COLO829 (cell line): ENCODE data around the gene ZNF740.

Source experiments
- DNase-seq: peaks from one replicate; pipeline ENCODE4 v3.0.0; 2012; ENCODE audit warnings: low spot score

Gene ZNF740

DNA sequence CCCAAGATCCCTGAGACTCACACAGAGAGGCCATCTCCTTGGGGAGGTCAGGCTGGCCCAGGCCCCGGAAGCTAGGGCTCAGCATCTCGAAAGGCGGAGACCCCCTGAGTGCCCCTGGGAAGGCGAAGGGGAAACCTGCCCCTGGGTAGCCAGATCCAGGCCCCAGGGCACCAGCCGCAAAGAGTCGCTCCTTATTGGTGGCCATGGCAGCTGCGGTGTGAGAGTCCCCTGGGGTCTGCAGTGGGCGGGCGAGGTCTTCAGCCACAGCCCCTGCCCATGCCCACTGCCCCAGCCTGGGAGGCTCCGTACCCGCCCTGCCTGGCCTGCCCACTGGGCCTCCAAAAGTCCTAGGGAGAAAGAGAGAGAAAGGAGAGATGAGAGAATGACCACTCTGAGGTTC, 46.8 kb downstream of the ZNF740 start:
- DNase-seq, result no peak

DNA sequence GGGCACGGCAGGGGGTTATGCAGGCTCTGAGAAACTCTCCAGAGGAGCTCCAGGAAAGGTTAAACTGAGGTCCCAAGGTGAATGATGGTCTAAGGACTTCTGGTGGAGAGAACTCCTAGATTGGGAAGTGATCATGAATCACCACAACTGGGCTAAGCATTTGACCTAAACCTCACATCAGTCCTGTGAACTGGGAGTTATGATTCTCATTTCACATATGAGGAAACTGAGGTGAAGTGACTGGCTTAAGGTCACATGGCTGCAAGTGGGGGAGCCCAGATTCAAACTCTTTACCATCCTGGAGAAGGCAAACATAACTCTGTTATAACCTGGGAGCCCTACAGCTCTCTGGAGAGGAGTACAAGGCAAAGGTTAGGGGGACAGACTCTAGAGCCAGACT, 47.3 kb downstream of the ZNF740 start:
- DNase-seq, result no peak

DNA sequence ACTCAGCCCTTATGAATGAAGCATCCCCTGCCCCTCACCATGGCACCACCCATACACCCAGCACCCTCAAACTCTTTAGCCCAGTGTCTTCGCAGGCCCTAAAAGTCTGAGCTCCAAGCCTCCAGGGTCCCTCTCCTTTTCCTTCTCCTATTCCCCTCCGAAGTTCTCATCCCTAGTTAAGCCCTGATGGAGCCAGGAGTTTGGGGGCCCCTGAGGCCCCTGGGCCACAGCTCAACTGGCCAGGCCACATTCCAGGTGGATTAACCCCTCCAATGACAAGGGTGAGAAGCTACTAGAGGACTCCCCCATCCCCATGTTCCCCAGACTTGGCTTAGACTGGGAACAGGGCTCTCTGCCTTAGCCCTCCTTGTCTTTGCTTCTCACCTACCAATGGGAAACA, 48.9 kb downstream of the ZNF740 start:
- DNase-seq, result no peak

DNA sequence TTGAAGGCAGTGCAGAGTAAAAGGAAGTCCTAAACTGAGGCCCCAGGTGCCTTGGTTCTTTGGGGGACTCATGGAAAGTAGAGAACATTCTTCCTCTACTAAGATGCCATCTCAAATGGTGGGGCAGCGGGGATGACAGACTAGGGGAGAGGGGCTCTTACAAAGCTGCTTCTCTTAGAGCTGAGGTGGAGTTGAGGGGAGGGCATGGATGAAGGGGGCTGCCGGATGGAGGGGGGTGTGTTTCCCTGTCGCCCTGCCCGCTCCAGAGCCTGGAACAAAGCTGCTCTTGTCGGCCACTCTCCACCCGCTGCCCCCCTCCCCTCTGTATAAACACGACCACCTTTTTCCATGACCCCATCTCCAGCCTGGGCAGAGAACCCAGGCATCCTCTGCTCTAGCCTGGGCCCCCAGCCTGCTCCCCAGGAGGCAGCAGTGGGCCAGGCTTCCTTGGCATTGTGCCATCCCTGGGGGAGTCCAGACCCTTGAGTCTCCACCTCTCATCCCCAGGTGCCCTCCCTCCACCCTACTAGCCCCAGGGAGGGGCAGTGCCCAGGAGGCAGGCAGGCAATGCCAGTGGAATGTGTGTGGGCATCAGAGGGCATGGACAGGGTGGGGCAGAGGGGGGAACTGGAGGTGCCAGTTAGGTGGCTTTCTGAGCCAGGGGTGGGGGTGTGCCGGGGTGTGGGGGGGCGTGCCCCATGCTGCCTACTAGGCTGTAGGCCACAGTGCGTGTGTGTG, 49.8 kb downstream of the ZNF740 start:
- DNase-seq, result no peak

DNA sequence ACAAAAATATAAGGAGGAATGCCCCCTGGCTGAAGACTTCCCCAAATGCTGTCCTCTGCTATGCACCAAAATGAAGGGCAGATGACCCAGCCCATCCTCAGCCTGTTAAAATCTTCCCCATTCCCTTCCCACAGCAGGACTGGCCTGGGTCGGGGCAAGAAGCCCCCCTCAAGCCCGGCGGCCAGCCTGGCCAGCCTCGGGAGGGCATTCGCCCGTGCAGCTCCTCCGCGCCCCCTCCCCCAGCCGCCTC, 51.1 kb downstream of the ZNF740 start:
- no peak for DNase-seq

GRCh38 chr12:53231921-53232645, 51.6 kb downstream of the ZNF740 start, which contains the start of gene RARG:
RARG (minus strand) TSS chr12:53232209; CDS start chr12:53227545, 4,664 bp downstream.
- no peak for DNase-seq

- no peak for DNase-seq
Observed at GRCh38 chr12:53232646-53233461, 52.3 kb downstream of the ZNF740 start.

DNA sequence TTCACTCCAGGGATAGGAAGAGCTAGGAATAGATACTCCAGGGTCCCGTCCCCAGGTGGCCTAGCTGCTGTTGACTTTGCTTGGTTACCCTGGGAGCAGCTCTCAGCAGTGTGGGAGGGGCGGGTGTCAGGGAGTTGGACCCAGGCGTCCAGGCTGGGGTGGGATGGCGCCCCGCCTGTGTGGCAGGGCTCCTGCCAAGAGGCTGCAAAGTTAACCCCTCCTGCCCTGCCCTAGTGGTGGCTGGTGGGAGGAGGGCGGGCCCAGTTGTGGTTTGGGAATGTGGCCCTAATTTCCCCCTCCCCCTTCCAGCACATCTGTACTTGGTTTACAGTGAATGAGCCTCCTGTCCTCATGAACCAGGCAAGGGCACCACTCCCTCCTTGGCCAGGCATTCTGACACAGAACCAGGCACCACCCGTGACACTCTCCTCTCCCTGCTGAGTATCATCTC, 53.2 kb downstream of the ZNF740 start:
- DNase-seq, result no peak

DNA sequence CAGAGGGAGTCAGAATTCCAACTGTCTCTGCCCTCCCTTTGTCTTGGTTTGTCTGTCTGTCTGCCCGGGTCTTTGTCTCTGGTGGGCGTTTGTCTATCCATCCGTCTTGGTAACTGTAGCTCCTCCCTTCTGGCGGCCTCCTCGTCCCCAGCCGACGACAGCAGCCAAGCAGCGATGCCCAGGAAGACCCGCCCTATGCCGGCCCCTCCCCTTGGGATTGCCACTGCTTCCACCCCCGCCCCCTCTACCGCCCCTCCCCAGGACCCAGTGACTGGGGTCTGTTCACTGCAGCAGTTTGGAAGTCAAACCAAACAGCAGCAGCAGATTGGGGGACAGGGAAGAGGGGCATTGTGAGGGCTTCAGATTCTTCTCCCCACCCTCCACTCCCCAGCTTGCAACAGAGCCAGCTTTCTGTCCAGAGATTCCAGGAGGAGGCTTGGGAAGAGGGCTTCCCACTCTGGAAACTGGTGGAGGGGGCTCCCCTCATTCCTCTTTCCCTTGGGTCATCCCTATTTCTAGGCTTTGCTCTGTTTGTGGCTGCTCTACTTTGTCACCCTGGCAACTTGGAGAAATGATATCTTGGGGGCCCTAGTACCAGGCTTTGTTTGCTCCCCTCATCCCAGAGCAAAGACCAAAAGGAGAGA, 53.9 kb downstream of the ZNF740 start:
- DNase-seq, result no peak

DNA sequence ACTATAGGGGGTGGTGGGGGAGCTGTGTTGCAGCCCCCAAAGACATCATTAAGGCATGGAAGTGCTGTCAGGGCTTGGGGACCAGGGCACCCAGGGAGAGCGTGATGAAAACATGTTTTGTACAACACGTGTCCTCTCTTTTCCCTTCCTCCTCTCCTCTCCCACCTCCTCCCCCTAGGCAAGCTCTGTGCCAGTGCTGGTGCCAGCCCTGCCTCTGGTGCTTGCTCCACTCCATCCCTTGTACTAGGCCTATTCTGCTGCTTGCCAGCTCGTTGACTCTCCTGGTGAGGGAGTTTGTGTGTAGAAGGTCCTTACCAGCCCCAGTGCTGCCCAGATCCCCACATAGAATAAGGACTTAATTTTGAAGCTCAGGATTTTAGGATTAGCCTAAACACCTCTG, 54.6 kb downstream of the ZNF740 start:
- DNase-seq, result no peak

DNA sequence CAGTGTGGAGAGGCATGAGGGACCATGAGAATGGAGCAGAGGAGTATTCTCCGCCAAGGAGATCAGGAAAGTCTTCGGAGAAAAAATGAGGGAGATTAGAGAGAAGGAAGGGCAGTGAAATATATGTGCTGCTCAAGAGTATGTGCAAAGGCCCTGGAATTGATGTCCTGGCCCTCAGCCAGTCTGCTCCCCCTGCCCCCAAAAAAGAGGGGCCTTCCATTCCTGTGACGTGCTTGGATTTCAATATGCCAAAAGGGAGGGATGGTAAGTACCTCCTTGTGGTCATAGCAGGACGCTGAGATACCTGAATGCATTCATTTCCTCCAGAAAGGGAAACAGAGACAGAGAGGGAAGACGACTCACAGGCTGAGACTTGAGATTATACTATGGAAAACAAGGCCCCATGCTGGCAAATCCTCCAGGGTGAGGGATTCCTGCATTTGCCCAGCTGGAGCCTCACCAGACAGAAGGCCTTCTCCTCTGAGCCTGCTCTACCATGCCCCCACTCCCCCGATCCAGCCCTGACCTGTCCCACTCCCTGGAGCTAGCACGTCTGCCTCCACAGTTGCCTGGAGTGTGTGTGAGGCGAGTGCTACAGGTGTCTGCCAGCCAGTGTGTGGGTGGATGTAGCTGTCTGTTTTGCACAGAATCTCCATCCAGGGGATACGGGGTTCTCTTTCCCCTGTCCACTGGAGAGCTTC, 55.4 kb downstream of the ZNF740 start:
- DNase-seq, result no peak

DNA sequence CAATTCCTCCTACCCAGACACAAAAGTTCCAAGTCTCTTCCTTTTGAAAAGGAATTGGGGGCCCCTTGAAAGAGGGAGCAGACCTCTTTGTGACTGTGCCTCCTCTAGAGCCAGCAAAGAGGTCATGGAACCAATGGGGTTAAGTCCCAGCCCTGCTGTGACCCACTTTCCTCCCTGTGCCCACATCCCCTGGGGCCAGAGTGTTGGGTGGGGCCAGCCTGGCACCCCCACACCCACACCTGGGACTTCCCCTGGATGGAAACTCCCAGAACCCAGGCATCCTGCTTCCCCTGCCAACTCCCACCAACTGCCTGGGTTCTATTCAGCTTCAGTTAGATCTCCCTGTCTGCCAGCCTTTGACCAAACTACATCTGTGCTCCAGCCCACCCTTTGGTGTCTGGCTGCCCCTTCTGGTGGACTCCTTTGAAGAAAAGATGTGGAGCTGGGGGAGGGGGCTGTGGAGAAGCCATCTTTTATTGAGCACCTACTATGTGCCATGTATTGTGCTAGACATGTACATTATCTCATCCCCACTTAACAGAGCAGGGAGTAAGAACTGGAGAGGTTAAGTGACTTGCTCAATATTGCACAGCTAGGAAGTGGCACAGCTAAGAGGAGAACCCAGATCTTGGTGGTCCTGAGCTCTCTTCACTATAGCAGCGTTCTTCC, 56.1 kb downstream of the ZNF740 start:
- DNase-seq, result no peak

- no peak for DNase-seq
Observed at GRCh38 chr12:53239643-53240258, 59.2 kb downstream of the ZNF740 start.

GRCh38 chr12:53241623-53242412, 61.3 kb downstream of the ZNF740 start:
- DNase-seq, result no peak

DNA sequence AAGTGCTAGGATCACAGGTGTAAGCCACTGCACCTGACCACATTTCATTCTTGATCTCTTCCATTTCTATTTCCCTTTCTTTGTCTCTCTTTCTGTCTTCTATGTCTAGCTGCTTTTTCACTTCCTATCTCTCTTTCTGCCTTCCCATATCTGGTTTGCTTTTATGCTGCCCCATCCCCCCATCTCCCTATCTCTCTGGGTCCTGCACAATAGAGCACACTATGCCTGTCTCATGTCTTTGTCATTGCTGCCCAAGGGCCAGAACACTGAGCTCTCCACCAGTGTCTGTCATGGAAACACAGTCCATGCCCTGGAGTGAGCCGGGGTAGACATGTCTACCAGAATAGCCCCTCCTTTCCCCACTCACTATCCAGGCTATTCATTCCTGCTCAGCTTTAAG, 63.8 kb downstream of the ZNF740 start:
- DNase-seq, result no peak
